Neural cell (in vitro differentiated cells): ENCODE measurements around the gene DNM2.

Experiments used
- EP300 ChIP-seq: fragments of 450-650 bp; conservative IDR thresholded peaks from 2 replicates; pipeline ENCODE4 v1.6.1; 2014; ENCODE audit warnings: antibody characterized with exemption, mild to moderate bottlenecking, moderate library complexity; ENCODE audit not compliant: poor library complexity, severe bottlenecking
- EZH2 ChIP-seq: fragments of 200-600, 300-800 bp; shearing (Covaris generic), sonication (generic); IDR thresholded peaks from 2 replicates; pipeline ENCODE4 v1.6.1; 2014; ENCODE audit warnings: antibody characterized with exemption, low read length, borderline replicate concordance, mild to moderate bottlenecking; ENCODE audit not compliant: insufficient read depth, poor library complexity, severe bottlenecking
- MXI1 ChIP-seq: fragments of 450-650 bp; conservative IDR thresholded peaks from 2 replicates; pipeline ENCODE4 v1.6.1; 2014; ENCODE audit warnings: antibody characterized with exemption, mild to moderate bottlenecking; ENCODE audit not compliant: poor library complexity, severe bottlenecking
- POLR2AphosphoS5 ChIP-seq: IDR thresholded peaks from 2 replicates; pipeline ENCODE4 v1.6.1; 2012
- TAF1 ChIP-seq: IDR thresholded peaks from 2 replicates; pipeline ENCODE4 v1.6.1; 2012; ENCODE audit warnings: low read depth
- TF ChIP-seq, protein P1 (sequence below): fragments of 450-650 bp; IDR thresholded peaks from 2 replicates; pipeline ENCODE4 v1.5.1; 2014; ENCODE audit warnings: antibody characterized with exemption, mild to moderate bottlenecking, moderate library complexity; ENCODE audit not compliant: poor library complexity, severe bottlenecking

DNA sequence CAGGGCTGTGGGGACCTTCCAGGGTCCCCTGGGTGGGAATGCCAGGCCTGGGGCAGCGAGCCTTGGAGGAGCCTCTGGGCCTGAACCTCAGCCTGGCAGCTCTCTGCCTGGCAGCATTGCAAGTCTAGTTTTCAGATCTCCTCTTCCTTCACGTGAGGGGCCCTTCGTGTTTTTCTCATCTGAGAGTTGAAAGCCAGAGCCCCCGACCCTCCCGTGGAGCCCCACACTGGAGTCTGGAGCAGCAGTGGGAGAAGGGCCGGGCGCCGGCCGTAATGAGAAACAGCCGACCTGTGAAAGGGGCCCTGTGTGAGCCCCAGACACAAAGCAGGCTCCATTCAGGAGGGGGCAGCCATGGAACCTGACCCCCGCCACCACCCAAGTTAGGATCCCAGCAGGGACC, 98.8 kb downstream of the DNM2 start:
- TF ChIP-seq EZH2, result no peak
- TF ChIP-seq MXI1, result no peak
- TF ChIP-seq, protein P1, sequence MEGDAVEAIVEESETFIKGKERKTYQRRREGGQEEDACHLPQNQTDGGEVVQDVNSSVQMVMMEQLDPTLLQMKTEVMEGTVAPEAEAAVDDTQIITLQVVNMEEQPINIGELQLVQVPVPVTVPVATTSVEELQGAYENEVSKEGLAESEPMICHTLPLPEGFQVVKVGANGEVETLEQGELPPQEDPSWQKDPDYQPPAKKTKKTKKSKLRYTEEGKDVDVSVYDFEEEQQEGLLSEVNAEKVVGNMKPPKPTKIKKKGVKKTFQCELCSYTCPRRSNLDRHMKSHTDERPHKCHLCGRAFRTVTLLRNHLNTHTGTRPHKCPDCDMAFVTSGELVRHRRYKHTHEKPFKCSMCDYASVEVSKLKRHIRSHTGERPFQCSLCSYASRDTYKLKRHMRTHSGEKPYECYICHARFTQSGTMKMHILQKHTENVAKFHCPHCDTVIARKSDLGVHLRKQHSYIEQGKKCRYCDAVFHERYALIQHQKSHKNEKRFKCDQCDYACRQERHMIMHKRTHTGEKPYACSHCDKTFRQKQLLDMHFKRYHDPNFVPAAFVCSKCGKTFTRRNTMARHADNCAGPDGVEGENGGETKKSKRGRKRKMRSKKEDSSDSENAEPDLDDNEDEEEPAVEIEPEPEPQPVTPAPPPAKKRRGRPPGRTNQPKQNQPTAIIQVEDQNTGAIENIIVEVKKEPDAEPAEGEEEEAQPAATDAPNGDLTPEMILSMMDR, result no peak
- no peak for TF ChIP-seq POLR2AphosphoS5
- no peak for TF ChIP-seq EP300
- no peak for TF ChIP-seq TAF1
